Hindlimb muscle (tissue), 1 donor: ENCODE measurements around the gene C3orf33. TPM values are rescaled to one million over a fixed set of nuclear protein-coding genes. Genes with fewer than 3 reads are reported as not detected.

Source experiments
- DNase-seq: peaks from one replicate; pipeline ENCODE4 v3.0.0-alpha.2; 2013
- polyA plus RNA-seq: library from polyadenylated mRNA; unstranded; fragments of 120-200 nt; gene quantifications from one replicate; pipeline ENCODE4 v1.2.1, GENCODE V29; 2013; ENCODE audit not compliant: insufficient read length

Gene C3orf33
- polyA plus RNA-seq, 1 donor: 3.8 TPM

DNA sequence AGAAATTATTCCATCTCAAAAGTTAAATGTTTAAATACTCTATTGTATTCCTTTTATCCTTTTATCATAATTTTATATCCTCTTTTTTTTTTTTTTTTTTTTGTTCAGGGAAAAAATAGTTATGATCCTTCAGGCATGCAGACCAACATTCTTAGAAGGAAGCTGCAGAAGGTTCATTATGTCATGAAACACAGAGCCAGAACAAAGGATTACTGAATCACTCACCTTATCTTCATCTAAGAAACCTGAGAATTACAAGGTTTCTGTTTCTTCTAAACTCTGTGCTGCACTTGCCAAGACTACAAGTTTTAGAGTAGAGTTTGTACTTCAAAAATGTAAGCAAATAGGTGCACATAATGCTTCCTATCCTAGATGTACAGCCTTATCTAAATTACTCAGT is 64.5 kb downstream of the C3orf33 start:
- no peak for DNase-seq

DNA sequence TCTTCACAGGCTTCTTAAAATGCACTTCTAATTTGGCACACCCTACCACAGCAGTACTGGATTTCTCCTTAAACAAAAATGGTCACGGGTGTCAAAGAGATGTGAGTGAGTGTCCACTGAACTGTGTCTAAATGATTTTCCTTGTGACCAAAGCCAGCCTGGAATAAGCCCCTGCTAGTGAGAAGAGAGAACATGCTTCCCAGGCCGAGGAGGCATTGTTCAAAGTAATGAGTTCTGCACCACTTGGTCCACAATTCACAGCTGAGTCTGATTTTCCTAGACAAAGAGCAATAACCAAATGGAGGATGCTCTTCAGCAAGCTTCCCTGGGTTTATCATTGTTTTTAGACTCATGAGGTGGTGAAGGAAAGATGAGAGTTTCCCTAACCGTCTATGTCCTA is 65.0 kb downstream of the C3orf33 start:
- no peak for DNase-seq

DNA sequence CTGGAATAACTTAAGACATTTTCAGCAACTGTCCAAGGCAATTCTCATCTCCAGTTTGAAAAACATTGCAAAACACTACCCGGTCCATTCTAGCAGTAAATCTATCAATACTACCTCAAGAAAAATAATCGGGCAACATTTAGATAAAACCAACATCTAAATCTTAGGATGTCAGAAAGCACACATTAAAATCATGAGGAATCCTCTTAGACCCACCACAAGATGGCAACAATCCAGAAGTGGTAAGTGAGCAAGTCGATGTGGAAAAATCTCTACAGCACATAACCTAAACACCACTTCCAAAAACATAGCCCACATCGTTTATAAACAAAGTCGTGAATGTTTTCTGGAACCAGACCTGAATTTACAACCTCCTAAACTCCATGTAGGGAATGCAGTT is 66.9 kb downstream of the C3orf33 start:
- DNase-seq: no peak

DNA sequence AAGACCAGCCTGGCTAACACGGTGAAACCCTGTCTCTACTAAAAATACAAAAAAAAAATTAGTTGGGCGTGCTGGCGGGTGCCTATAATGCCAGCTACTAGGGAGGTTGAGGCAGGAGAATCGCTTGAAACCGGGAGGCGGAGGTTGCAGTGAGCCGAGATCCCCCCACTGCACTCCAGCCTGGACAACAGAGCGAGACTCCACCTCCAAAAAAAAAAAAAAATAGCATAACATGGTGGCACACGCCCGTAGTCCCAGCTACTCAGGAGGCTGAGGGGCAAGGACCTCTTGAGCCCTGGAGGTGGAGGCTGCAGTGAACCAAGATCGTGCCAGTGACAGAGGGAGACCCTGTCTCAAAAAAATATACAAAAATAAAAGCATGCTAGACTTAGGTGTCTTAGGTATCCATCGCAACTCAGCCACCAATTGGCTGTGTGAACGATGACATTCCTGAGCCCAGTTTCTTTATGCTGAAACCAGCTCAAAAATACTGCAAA is 67.5 kb downstream of the C3orf33 start:
- DNase-seq: no peak

DNA sequence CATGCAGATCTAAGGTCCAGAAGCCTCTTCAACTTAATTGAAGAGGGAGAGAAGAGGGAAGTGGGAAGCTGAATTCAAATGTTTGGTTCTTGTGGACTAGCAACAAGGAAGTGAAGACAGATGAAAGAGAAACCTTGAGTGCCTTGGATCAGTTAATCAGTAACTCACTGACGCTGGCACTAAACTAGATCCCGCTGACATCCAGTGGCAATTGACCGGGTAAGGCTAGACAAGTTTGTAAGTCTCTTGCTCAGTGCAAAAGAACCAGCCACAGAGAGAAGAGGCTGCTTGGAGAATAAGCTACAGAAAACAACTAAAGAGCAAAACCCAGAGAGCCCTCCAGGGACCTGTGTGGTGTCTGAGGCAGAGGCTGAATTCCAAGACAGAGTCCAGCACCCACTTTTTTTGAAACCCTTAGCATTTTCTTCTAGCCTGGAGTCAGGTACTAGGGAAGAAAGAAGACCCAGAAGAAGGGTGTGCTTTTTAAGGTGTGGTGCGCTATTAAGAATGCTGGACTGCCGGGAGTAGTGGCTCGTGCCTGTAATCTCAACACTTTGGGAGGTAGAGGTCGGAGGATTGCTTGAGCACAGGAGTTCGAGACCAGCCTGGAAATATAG is 68.1 kb downstream of the C3orf33 start:
- no peak for DNase-seq

DNA sequence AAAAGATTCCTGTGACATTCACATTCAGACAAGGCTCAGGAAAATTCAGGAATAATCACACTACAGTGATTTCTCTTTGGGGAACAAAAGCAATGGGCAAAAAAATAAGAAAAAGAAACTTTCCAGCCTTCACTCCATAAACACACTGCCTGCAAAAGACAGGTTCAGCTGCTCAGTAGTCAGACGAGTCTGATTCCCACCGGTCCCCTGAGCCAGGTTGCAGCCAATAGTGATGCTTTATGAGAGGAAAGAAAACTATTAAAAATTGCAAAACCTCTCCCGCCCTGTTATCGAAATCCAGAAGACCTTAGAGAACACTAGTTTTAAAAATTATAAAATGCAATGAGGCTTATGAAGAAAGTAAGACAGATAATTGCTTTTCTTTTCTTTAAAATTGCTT is 69.7 kb downstream of the C3orf33 start:
- no peak for DNase-seq

DNA sequence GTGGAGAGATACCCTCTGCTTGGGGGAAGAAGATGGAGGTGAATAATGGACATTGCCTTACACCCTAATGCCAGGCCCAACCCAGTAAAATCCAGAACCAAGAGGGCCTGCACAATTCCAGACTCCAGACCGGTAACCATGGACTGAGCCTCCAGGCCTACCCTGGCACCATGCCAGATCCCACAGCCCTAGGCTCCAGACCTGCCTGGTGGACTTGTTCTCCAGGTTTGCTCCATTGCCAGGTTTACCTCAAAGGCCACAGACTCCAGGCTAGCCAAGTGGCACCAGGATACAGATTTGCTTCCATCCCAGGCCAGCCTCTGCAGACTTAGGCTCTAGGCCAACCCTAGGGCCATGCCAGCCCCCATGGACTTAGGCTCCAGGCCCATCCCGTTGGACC is 75.2 kb downstream of the C3orf33 start:
- DNase-seq: no peak

DNA sequence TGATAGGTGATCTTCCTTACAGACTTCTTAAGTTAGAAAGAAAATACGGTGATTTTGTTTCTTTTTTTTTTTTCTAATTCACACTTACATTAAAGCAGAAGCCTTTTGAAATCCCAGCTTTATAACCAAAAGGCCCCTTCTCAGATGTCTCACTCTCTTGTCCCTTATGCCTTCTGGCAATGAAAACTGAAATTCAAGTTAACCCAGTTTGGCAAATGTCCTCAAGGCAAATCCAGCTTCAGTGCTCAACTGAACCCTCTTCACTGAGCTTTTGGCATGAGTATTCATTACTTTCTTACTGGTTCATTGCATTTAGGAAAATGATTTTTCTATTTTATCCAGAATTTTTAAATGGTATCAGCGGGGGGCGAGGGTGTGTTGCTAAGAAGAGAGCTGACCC is 78.2 kb downstream of the C3orf33 start:
- no peak for DNase-seq

DNA sequence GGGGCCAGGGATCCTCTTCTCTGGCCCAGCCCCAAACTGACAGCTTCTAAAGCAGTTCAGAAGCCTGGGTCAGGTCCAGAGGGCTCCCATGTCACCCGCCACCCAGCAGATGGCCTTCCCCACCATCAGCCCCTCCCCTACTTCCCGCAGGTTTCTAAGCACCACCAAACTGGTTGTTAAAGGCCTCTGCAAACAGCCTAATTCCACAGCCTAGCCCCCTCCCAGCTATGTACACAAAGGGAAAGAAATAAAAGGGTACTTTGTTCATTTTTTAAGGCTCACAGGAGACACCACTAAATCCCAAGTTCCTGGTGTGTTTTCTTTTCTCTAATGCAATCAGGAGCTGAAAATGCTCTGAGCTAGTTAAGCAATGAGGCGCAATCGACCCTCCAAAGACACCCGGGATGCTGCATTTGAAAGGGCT is 91.8 kb downstream of the C3orf33 start:
- DNase-seq: no peak

Other genes with a start within 250 kb of the C3orf33 start
- gene PLCH1, start 61.2 kb downstream of the C3orf33 start, polyA plus RNA-seq: 0.41 TPM
- 13.6 TPM for gene SLC33A1, start 48.1 kb upstream of the C3orf33 start, polyA plus RNA-seq
- 38.0 TPM for gene GMPS, start 64.4 kb upstream of the C3orf33 start, polyA plus RNA-seq